ENCODE data around the gene SLC43A3.

The SLC43A3 gene

GRCh38 chr11:57426439-57426928, 437 bp downstream of the SLC43A3 start:
- no peak for DNase-seq

DNA sequence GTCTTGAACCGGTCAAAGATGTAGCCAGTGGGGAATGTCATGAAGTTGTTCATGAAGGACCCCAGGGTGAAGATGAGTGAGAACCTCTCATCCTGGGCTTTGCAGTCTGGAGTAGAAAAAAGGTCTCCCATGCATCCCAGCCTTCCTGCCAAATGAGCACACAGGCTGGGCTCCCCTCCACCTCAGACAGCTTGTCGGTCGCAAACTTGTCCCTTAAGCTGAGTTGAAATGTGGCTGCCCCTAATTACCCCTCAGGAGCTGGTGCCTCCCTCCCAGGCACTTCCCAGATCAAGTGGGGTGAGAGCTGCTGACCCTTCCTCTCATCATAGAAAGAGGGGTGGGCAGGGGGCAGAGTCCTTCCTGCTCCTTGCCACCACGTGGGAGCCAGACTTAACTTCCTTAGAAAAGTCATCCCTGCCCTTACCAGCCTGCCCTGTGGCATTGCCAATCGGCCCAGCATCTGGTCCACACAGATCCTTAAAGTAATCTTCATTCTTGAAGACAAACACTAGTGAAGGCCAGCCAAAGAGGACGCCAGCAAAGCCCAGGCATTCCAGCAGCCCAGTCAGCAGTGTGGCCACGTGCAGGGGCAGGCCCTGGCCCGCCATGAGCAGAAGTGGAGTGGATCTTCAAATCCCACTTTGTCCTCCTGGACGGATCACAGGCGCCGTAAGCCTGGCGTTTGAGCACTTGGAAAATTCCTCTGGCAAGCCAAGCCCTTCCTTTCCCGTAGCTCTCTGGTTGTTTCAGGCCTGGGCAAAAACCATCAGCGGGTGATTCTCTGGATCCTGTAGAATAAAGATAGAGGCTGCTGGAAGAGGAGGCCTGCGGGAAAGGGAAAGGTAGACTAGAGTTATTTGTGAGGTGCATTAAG, 1.1 kb downstream of the SLC43A3 start:
- DNase-seq, result no peak

DNA sequence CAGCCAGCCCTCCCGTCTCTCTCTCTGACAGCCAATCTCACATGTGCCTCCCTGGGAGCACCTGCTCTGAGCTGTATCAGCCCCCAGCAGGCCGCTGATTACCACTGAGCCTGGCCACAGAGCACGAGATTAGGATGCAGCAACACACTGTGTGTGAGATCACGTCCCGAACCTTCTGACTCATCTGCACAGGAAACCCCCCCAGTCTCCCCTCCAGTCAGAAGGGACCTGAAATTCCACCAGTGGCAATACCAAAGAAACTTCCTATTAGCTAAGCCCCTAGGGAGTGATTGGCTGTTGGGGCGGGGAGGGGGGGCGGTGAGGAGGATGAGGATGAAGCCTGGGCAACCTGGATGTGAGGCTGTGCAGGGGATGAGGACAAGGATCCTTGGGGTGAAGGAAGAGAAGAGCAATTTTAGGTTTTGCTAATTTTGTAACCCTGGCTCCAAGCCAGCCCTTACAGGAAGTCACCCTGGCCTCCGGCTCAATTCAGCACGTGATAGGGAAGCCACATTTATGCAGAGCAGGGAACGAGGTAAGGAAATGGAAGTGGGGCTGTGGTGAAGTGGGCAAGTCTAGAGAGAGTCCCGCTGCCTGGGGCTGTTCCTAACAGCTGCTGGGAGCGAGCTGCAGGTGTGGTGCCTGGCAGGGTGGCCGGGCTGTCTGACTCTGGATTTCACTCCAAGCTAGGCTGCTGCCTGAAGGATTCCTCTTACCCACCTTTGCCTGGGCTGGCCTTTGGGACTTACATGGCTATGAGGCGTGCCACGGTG, 1.9 kb downstream of the SLC43A3 start:
- no peak for DNase-seq

GRCh38 chr11:57424137-57424791, 2.7 kb downstream of the SLC43A3 start:
- DNase-seq, result no peak

DNA sequence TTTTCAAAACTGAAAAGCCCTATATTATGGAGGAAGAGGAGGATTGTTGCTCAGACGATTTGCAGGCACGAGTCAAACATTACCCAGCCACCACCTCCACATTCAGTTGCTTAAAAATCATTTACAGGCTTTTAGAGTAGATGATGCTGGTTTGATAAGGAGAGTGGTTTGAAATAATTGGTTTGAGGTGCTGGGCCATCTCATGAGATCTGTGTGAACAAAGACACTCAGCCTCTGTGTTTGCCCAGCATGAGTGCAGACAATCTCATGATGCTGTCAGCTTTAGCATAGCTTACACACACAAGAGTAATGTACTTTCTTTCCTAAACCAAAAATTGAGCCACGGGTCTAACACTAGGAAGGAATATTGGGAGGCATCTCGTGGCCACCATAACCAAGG, 4.3 kb downstream of the SLC43A3 start:
- DNase-seq, result no peak

GRCh38 chr11:57421805-57422204, 5.1 kb downstream of the SLC43A3 start:
- no peak for DNase-seq

DNA sequence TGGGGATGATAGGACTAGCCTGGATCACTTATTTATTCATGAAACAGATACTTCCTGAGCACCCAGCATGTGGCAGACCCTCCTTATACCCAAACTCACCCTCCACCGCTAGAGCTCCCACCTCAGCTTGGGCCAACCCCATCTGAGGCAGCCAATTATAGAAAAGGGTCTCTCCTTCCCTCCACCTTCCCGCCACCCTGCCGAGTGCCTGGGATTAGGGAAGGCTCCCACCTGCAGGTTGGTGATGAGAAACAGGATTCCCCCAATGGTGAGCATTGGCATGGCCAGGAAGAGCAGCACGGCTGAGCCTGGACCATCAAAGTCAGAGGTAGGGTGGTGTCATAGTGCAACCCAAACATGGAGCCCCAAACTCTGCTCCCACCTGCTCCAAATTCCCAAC, 5.9 kb downstream of the SLC43A3 start:
- no peak for DNase-seq

GRCh38 chr11:57419146-57419545, 7.8 kb downstream of the SLC43A3 start:
- no peak for DNase-seq

DNA sequence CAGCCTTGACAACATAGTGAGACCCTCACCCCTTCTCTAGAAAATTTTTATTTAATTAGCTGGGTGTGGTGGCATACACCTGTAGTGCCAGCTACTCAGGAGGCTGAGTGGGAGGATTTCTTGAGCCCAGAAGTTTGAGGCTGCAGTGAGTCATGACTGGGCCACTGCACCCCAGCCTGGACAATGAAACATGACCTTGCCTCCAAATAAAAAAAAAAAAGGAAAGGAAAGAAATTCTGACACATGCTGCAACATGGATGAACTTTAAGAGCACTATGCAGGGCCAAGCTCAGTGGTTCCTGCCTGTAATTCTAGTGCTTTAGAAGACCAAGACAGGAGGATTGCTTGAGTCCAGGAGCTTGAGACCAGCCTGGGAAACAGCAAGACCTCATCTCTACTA, 8.8 kb downstream of the SLC43A3 start:
- DNase-seq, result no peak

- no peak for DNase-seq
Observed at GRCh38 chr11:57417056-57417455, 9.9 kb downstream of the SLC43A3 start.

DNA sequence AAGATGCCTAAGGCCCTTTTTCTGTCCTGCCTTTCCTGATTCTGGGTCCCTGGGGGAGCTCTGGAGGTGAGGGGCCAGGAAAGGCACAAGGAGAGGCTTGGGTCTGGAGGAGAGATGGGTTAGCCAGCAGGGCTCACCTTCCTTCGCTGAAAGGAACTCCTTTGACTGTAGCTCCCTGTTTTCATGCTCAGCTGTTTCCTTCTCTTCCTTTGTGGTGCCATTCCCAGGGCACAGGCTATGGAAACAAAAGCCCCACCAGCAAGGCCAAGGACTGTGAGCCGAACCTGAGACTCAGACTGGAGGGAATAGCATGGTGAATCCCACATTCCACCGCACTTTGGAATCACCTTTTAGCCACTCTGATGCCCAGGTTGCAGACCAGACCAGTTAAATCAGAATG, 10.5 kb downstream of the SLC43A3 start:
- no peak for DNase-seq

GRCh38 chr11:57414612-57415212, 12.2 kb downstream of the SLC43A3 start:
- DNase-seq, result no peak

DNA sequence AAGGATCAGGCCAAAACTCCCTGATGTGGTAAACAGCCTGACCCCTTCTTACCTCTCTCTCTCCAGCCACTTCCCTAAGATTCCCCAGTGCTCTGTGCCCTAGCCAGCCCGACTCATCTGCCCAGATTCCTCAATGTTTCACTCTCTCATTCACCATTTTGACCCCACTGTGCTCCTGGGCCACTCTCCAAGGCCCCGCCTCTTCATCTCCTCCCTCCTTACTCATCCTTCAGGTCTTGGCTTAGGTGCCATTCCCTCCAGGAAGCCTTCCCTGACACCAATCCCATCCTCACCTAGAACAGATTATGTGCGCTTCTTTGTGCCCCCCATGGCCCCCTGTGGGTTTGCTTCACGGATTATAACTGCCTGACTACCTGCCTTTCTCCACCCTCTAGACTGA, 13.2 kb downstream of the SLC43A3 start:
- no peak for DNase-seq

GRCh38 chr11:57410287-57410686, 16.6 kb downstream of the SLC43A3 start:
- DNase-seq, result no peak

DNA sequence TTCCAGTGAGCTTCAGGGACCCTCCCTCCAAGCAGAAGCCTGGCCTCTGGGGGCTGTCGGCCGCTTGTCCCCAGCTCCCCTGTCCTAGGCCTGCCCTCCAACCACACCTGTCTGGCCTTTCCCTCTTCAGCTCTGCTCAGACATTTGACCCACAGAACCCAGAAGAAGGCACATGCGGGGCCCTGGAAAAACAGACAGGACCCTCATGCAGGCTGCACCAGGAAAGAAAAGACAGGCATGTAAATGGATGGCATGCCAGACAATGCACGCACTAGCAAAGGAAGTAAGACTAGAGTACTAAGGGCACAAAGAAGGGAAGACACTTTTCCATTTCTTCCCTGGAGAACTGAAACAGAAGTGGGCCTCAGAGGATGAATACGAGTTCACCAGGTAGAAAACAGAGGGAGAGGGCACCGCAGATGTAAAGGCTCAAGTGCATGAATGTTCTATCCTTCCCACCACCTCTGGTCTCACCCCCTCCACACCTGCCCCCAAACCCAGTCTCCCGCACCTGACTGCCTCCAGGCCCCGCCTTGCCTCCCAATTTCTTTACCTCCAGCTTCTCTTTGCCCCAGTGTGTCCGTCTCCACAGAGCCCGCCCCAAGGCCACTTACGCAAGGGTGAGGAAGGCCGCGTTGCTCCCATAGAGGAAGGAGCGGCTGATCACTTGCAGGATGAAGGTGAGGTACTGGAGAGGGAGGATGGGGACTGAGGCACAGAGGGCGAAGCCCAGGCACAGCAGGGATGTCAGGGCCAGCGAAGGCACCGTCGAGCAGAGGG, 17.4 kb downstream of the SLC43A3 start:
- DNase-seq, result no peak

- DNase-seq, result no peak
Observed at GRCh38 chr11:57408771-57409170, 18.1 kb downstream of the SLC43A3 start.

GRCh38 chr11:57407941-57408475, 18.9 kb downstream of the SLC43A3 start:
- DNase-seq, result no peak

GRCh38 chr11:57407010-57407920, 19.7 kb downstream of the SLC43A3 start:
- no peak for DNase-seq

GRCh38 chr11:57406337-57406904, 20.5 kb downstream of the SLC43A3 start:
- no peak for DNase-seq

DNA sequence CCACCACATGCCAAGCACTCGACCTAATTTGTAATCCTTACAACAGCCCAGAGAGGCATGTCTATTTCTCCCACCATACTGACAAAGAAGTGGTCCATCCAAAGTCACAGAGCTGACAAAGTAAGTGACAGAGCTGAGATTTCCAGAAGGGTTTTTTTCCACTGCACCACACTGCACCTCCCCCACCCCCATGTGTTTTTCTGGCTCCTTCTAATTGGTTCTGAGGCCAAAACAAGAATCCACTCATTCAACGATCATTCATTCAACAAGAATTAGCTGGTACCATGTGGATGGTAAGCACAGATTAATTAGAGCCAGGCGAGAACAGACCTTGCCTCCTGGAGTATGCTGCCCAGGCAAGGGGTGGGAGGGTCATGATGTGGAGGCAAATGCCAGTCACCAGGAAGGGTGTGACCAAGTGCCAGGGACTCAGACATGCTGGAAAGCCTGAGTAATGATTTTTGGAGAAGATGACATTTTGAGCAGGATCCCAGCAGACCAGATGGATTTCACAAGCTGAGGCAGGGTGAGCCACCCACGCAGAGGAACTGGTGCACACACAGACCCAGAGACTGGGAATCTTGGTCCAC, 21.6 kb downstream of the SLC43A3 start:
- DNase-seq, result no peak
